ENCODE measurements around the gene ARFGAP3. TPM values are rescaled to one million over a fixed set of nuclear protein-coding genes. Genes with fewer than 3 reads are reported as not detected.

Gene ARFGAP3
- total and polyA plus RNA-seq, 4 donors = 25.8 to 42.9 (median 42.3) TPM

- Histone ChIP-seq H3K27ac (ENCODE audit: low read depth in 1 of 2, low read length in 1 of 2) (no peak overlapping the region), H3K27me3 (ENCODE audit: control insufficient read depth in 3 of 3, insufficient read depth in 3 of 3, low read length in 2 of 3) (no peaks in the 10 kb centered on the region), H3K9ac (ENCODE audit: insufficient read depth in 1 of 2, low read length in 2 of 2) (no peak overlapping the region), H3K9me3 (ENCODE audit: control insufficient read depth in 4 of 4, insufficient read depth in 3 of 4, low read length in 3 of 4) (no peaks in the 10 kb centered on the region), H3K4me1 (ENCODE audit: control insufficient read depth in 5 of 5, insufficient read depth in 5 of 5, low read length in 5 of 5) (peaks cover 0 to 11% (median 3%) of the 10 kb centered on the region in 5 donors), H3K36me3 (ENCODE audit: control insufficient read depth in 4 of 4, insufficient read depth in 4 of 4, low read length in 4 of 4) (no peaks in the 10 kb centered on the region), H3K4me3 (no peak overlapping the region)
- DNase-seq = no peak
- WGBS, 2 donors = 89 to 94% methylated on average over 15 of the region's 15 CpGs
- no peak for TF ChIP-seq CTCF (IDR thresholded peaks at IDR 0.05; ENCODE audit: control extremely low read depth, extremely low read depth)
- no peak for ATAC-seq (ENCODE audit: insufficient read depth, low FRiP score)
Observed at GRCh38 chr22:42770941-42771647, 86.0 kb downstream of the ARFGAP3 start.

GRCh38 chr22:42770448-42770726 is 86.7 kb downstream of the ARFGAP3 start:
- WGBS, 2 donors = 87% methylated on average over 4 of the region's 4 CpGs
- Histone ChIP-seq H3K9ac (ENCODE audit: insufficient read depth in 1 of 2, low read length in 2 of 2) (no peak overlapping the region), H3K4me1 (ENCODE audit: control insufficient read depth in 5 of 5, insufficient read depth in 5 of 5, low read length in 5 of 5) (peaks cover 0 to 11% (median 3%) of the 10 kb centered on the region in 5 donors), H3K27me3 (ENCODE audit: control insufficient read depth in 3 of 3, insufficient read depth in 3 of 3, low read length in 2 of 3) (no peaks in the 10 kb centered on the region), H3K4me3 (no peak overlapping the region), H3K27ac (ENCODE audit: low read depth in 1 of 2, low read length in 1 of 2) (no peak overlapping the region), H3K9me3 (ENCODE audit: control insufficient read depth in 4 of 4, insufficient read depth in 3 of 4, low read length in 3 of 4) (no peaks in the 10 kb centered on the region), H3K36me3 (ENCODE audit: control insufficient read depth in 4 of 4, insufficient read depth in 4 of 4, low read length in 4 of 4) (no peaks in the 10 kb centered on the region)
- DNase-seq (no peak), ATAC-seq (ENCODE audit: insufficient read depth, low FRiP score) (no peak)
- no peak for TF ChIP-seq CTCF (IDR thresholded peaks at IDR 0.05; ENCODE audit: control extremely low read depth, extremely low read depth)

- ATAC-seq (ENCODE audit: insufficient read depth, low FRiP score) = peak; percentile 59
- H3K36me3 ChIP-seq (ENCODE audit: control insufficient read depth in 4 of 4, insufficient read depth in 4 of 4, low read length in 4 of 4) = no peaks in the 10 kb centered on the region
- H3K9me3 ChIP-seq (ENCODE audit: control insufficient read depth in 4 of 4, insufficient read depth in 3 of 4, low read length in 3 of 4) = no peaks in the 10 kb centered on the region
- H3K4me3 ChIP-seq = no peak overlapping the region
- TF ChIP-seq CTCF (IDR thresholded peaks at IDR 0.05; ENCODE audit: control extremely low read depth, extremely low read depth) = no peak
- 34 to 56% methylated on average over 50 of the region's 50 CpGs for WGBS, 2 donors
- H3K27me3 ChIP-seq (ENCODE audit: control insufficient read depth in 3 of 3, insufficient read depth in 3 of 3, low read length in 2 of 3) = no peaks in the 10 kb centered on the region
- H3K9ac ChIP-seq (ENCODE audit: insufficient read depth in 1 of 2, low read length in 2 of 2) = no peak overlapping the region
- DNase-seq = peak; percentile 28 to 57 (median 36)
- no peak overlapping the region for H3K27ac ChIP-seq (ENCODE audit: low read depth in 1 of 2, low read length in 1 of 2)
- peaks cover 0 to 11% (median 3%) of the 10 kb centered on the region in 5 donors for H3K4me1 ChIP-seq (ENCODE audit: control insufficient read depth in 5 of 5, insufficient read depth in 5 of 5, low read length in 5 of 5)
Observed at GRCh38 chr22:42769574-42770447, 87.3 kb downstream of the ARFGAP3 start.

Data from lung (tissue), 12 donors.